Mesendoderm (in vitro differentiated cells): Measurements from ENCODE around the gene PCCB.
A peak's percentile ranks its signal among the peaks of the same experiment; 100 is the strongest.

ENCODE experiments used
- DNase-seq: peaks from one replicate; pipeline ENCODE4 v3.0.0; 2013
- H2AK5ac ChIP-seq: 2 replicates; pipeline ENCODE4 v1.6.1; 2013; ENCODE audit warnings: low read length, inconsistent platforms
- H2BK120ac ChIP-seq: 2 replicates; pipeline ENCODE4 v1.6.1; 2013; ENCODE audit warnings: low read depth, mild to moderate bottlenecking, low read length, moderate library complexity, mixed read lengths
- H2BK15ac ChIP-seq: replicated peaks from 2 replicates; pipeline ENCODE4 v1.6.1; 2013; ENCODE audit warnings: low read depth, mild to moderate bottlenecking, moderate library complexity
- H2BK5ac ChIP-seq: 2 replicates; pipeline ENCODE4 v1.6.1; 2013; ENCODE audit warnings: low read length, inconsistent platforms
- H3K18ac ChIP-seq: 2 replicates; pipeline ENCODE4 v1.6.1; 2013; ENCODE audit warnings: mild to moderate bottlenecking, low read length, mixed read lengths
- H3K23ac ChIP-seq: one replicate; pipeline ENCODE4 v1.6.1; 2013; ENCODE audit warnings: low read length
- H3K27ac ChIP-seq: 2 replicates; pipeline ENCODE4 v1.5.1; 2013; ENCODE audit warnings: low read depth, mild to moderate bottlenecking, inconsistent platforms, low read length, moderate library complexity
- H3K27me3 ChIP-seq: 2 replicates; pipeline ENCODE4 v1.6.1; 2013; ENCODE audit warnings: low read length, control low read depth, mild to moderate bottlenecking, inconsistent platforms; ENCODE audit not compliant: insufficient read depth, poor library complexity
- H3K36me3 ChIP-seq: 2 replicates; pipeline ENCODE4 v1.6.1; 2013; ENCODE audit warnings: low read length, inconsistent platforms; ENCODE audit not compliant: control insufficient read depth, insufficient read depth
- H3K4ac ChIP-seq: one replicate; pipeline ENCODE4 v1.6.1; 2013; ENCODE audit warnings: low read depth, mild to moderate bottlenecking, low read length, moderate library complexity
- H3K4me1 ChIP-seq: 2 replicates; pipeline ENCODE4 v1.6.1; 2013; ENCODE audit warnings: low read depth, low read length, inconsistent platforms; ENCODE audit not compliant: control insufficient read depth
- H3K4me2 ChIP-seq: 2 replicates; pipeline ENCODE4 v1.6.1; 2013; ENCODE audit warnings: low read length
- H3K4me3 ChIP-seq: 2 replicates; pipeline ENCODE4 v1.5.1; 2013; ENCODE audit warnings: mild to moderate bottlenecking, low read length
- H3K56ac ChIP-seq: one replicate; pipeline ENCODE4 v1.6.1; 2013; ENCODE audit warnings: low read length
- H3K79me1 ChIP-seq: 2 replicates; pipeline ENCODE4 v1.6.1; 2013; ENCODE audit warnings: low read length, inconsistent platforms
- H3K79me2 ChIP-seq: 2 replicates; pipeline ENCODE4 v1.6.1; 2013; ENCODE audit warnings: mild to moderate bottlenecking, low read length; ENCODE audit not compliant: control insufficient read depth, insufficient read depth
- H3K9ac ChIP-seq: 2 replicates; pipeline ENCODE4 v1.6.1; 2013; ENCODE audit warnings: low read length, inconsistent platforms
- H4K5ac ChIP-seq: one replicate; pipeline ENCODE4 v1.6.1; 2013; ENCODE audit warnings: low read length
- H4K8ac ChIP-seq: one replicate; pipeline ENCODE4 v1.6.1; 2013; ENCODE audit warnings: low read depth, mild to moderate bottlenecking, control low read depth, low read length, moderate library complexity
- WGBS: extraction: QIAGEN DNeasy Blood & Tissue Kit; methylation state at CpG from one replicate; pipeline ENCODE4 v1.1.7; 2013; ENCODE audit warnings: low lambda C conversion rate, missing lambda C conversion rate; ENCODE audit not compliant: insufficient coverage; ENCODE audit errors: extremely low coverage; 5-methylcytosine and 5-hydroxymethylcytosine counted together

Gene PCCB

GRCh38 chr3:136297826-136298225 lies 47.7 kb downstream of the PCCB start:
- H2BK5ac ChIP-seq = no peak overlapping the region
- H4K8ac ChIP-seq = no peak overlapping the region
- WGBS = no CpG with 5 or more reads among the region's 8 CpGs
- no peaks in the 10 kb centered on the region for H3K27me3 ChIP-seq
- no peak overlapping the region for H2BK120ac ChIP-seq
- H2BK15ac ChIP-seq = no peak overlapping the region
- no peak overlapping the region for H2AK5ac ChIP-seq
- no peak overlapping the region for H3K4ac ChIP-seq
- no peaks in the 10 kb centered on the region for H3K79me2 ChIP-seq
- H3K4me3 ChIP-seq = no peak overlapping the region
- H4K5ac ChIP-seq = no peak overlapping the region
- H3K4me1 ChIP-seq = no peaks in the 10 kb centered on the region
- no peak overlapping the region for H3K27ac ChIP-seq
- no peak overlapping the region for H3K56ac ChIP-seq
- H3K9ac ChIP-seq = no peak overlapping the region
- DNase-seq = no peak
- H3K4me2 ChIP-seq = no peak overlapping the region
- no peaks in the 10 kb centered on the region for H3K36me3 ChIP-seq
- no peak overlapping the region for H3K23ac ChIP-seq
- no peaks in the 10 kb centered on the region for H3K79me1 ChIP-seq
- H3K18ac ChIP-seq = no peak overlapping the region

GRCh38 chr3:136300444-136300843 lies 50.3 kb downstream of the PCCB start:
- Histone ChIP-seq H3K36me3 (no peaks in the 10 kb centered on the region), H3K27ac (no peak overlapping the region), H2BK5ac (no peak overlapping the region), H4K5ac (no peak overlapping the region), H3K56ac (no peak overlapping the region), H3K4me1 (no peaks in the 10 kb centered on the region), H2BK15ac (no peak overlapping the region), H3K4ac (no peak overlapping the region), H3K23ac (no peak overlapping the region), H3K27me3 (no peaks in the 10 kb centered on the region), H2AK5ac (no peak overlapping the region), H3K79me2 (no peaks in the 10 kb centered on the region), H3K4me2 (no peak overlapping the region), H3K18ac (no peak overlapping the region), H2BK120ac (no peak overlapping the region), H3K79me1 (no peaks in the 10 kb centered on the region), H3K9ac (no peak overlapping the region), H4K8ac (no peak overlapping the region), H3K4me3 (no peak overlapping the region)
- no peak for DNase-seq
- no CpG with 5 or more reads among the region's 2 CpGs for WGBS

- Histone ChIP-seq H3K9ac (no peak overlapping the region), H3K4me1 (no peaks in the 10 kb centered on the region), H3K4me3 (no peak overlapping the region), H3K56ac (no peak overlapping the region), H2BK120ac (no peak overlapping the region), H2BK15ac (no peak overlapping the region), H3K79me2 (no peaks in the 10 kb centered on the region), H3K18ac (no peak overlapping the region), H4K5ac (no peak overlapping the region), H4K8ac (no peak overlapping the region), H2BK5ac (no peak overlapping the region), H2AK5ac (no peak overlapping the region), H3K79me1 (no peaks in the 10 kb centered on the region), H3K4me2 (no peak overlapping the region), H3K23ac (no peak overlapping the region), H3K36me3 (no peaks in the 10 kb centered on the region), H3K4ac (no peak overlapping the region), H3K27ac (no peak overlapping the region), H3K27me3 (no peaks in the 10 kb centered on the region)
- DNase-seq = peak; percentile 34
- WGBS = no CpG with 5 or more reads among the region's 1 CpG
Measured at GRCh38 chr3:136305879-136306278, 55.7 kb downstream of the PCCB start.

GRCh38 chr3:136311261-136311660 lies 61.1 kb downstream of the PCCB start:
- no peaks in the 10 kb centered on the region for H3K79me1 ChIP-seq
- DNase-seq = no peak
- H3K56ac ChIP-seq = no peak overlapping the region
- no peaks in the 10 kb centered on the region for H3K4me1 ChIP-seq
- no peak overlapping the region for H2BK5ac ChIP-seq
- H4K8ac ChIP-seq = no peak overlapping the region
- H3K27me3 ChIP-seq = no peaks in the 10 kb centered on the region
- H3K79me2 ChIP-seq = no peaks in the 10 kb centered on the region
- no peak overlapping the region for H4K5ac ChIP-seq
- no peak overlapping the region for H3K27ac ChIP-seq
- H3K4me3 ChIP-seq = no peak overlapping the region
- H3K4ac ChIP-seq = no peak overlapping the region
- no peak overlapping the region for H2BK15ac ChIP-seq
- no peak overlapping the region for H3K4me2 ChIP-seq
- H3K36me3 ChIP-seq = no peaks in the 10 kb centered on the region
- H2AK5ac ChIP-seq = no peak overlapping the region
- no peak overlapping the region for H2BK120ac ChIP-seq
- H3K9ac ChIP-seq = no peak overlapping the region
- no peak overlapping the region for H3K23ac ChIP-seq
- H3K18ac ChIP-seq = no peak overlapping the region
- no CpG with 5 or more reads among the region's 2 CpGs for WGBS

GRCh38 chr3:136311968-136312367 lies 61.8 kb downstream of the PCCB start:
- no peak overlapping the region for H3K9ac ChIP-seq
- H2BK120ac ChIP-seq = no peak overlapping the region
- H3K4me2 ChIP-seq = no peak overlapping the region
- H3K23ac ChIP-seq = no peak overlapping the region
- H3K27me3 ChIP-seq = no peaks in the 10 kb centered on the region
- H2BK5ac ChIP-seq = no peak overlapping the region
- WGBS = no CpG with 5 or more reads among the region's 5 CpGs
- H3K4me3 ChIP-seq = no peak overlapping the region
- no peak overlapping the region for H3K56ac ChIP-seq
- no peaks in the 10 kb centered on the region for H3K4me1 ChIP-seq
- H3K18ac ChIP-seq = no peak overlapping the region
- H3K79me1 ChIP-seq = no peaks in the 10 kb centered on the region
- H2AK5ac ChIP-seq = no peak overlapping the region
- DNase-seq = no peak
- H3K27ac ChIP-seq = no peak overlapping the region
- H4K8ac ChIP-seq = no peak overlapping the region
- no peaks in the 10 kb centered on the region for H3K79me2 ChIP-seq
- no peak overlapping the region for H3K4ac ChIP-seq
- H3K36me3 ChIP-seq = no peaks in the 10 kb centered on the region
- no peak overlapping the region for H4K5ac ChIP-seq
- H2BK15ac ChIP-seq = no peak overlapping the region

GRCh38 chr3:136326316-136326715 lies 76.2 kb downstream of the PCCB start:
- no peak for DNase-seq
- WGBS = no CpG with 5 or more reads among the region's 5 CpGs
- H3K79me1 ChIP-seq = no peaks in the 10 kb centered on the region
- no peak overlapping the region for H3K18ac ChIP-seq
- no peak overlapping the region for H3K4me2 ChIP-seq
- H4K8ac ChIP-seq = no peak overlapping the region
- no peak overlapping the region for H2BK15ac ChIP-seq
- no peak overlapping the region for H4K5ac ChIP-seq
- H3K27ac ChIP-seq = no peak overlapping the region
- H3K36me3 ChIP-seq = no peaks in the 10 kb centered on the region
- H2BK120ac ChIP-seq = no peak overlapping the region
- H3K23ac ChIP-seq = no peak overlapping the region
- no peak overlapping the region for H3K56ac ChIP-seq
- no peak overlapping the region for H3K4me3 ChIP-seq
- H2AK5ac ChIP-seq = no peak overlapping the region
- no peak overlapping the region for H2BK5ac ChIP-seq
- no peak overlapping the region for H3K9ac ChIP-seq
- H3K27me3 ChIP-seq = no peaks in the 10 kb centered on the region
- H3K4ac ChIP-seq = no peak overlapping the region
- H3K4me1 ChIP-seq = no peaks in the 10 kb centered on the region
- H3K79me2 ChIP-seq = no peaks in the 10 kb centered on the region
